ENCODE results near the gene TBC1D32.

The TBC1D32 gene

GRCh38 chr6:121042766-121043165 is 291.5 kb downstream of the TBC1D32 start:
- H3K4me1 ChIP-seq (ENCODE audit: insufficient read depth, low read length, severe bottlenecking): no peaks in the 10 kb centered on the region
- H3K27ac ChIP-seq (ENCODE audit: low read depth, low read length, poor library complexity, severe bottlenecking): no peak overlapping the region
- no peaks in the 10 kb centered on the region for H3K9me3 ChIP-seq (ENCODE audit: low read length)
- H3F3A ChIP-seq (ENCODE audit: insufficient read depth, low read length): no peaks in the 10 kb centered on the region
- no peaks in the 10 kb centered on the region for H3K79me2 ChIP-seq (ENCODE audit: insufficient read depth, low read length)
- H3K27me3 ChIP-seq (ENCODE audit: insufficient read depth, low read length): no peaks in the 10 kb centered on the region
- H3K4me3 ChIP-seq (ENCODE audit: low read depth, low read length, poor library complexity, severe bottlenecking): no peak overlapping the region
- H3K9me2 ChIP-seq (ENCODE audit: low read depth, low read length): no peaks in the 10 kb centered on the region
- no peaks in the 10 kb centered on the region for H3K36me3 ChIP-seq (ENCODE audit: insufficient read depth, low read length)
- no peak overlapping the region for H2AFZ ChIP-seq (ENCODE audit: low read length)
- no peak overlapping the region for H3K9ac ChIP-seq (ENCODE audit: low read length)
- no peak overlapping the region for H3K4me2 ChIP-seq (ENCODE audit: low read length)
- no peak for TF ChIP-seq EZH2 (IDR thresholded peaks at IDR 0.05; ENCODE audit: borderline replicate concordance, low read length)
- no peak for TF ChIP-seq CTCF (IDR thresholded peaks at IDR 0.05; ENCODE audit: low read length)
- no peaks in the 10 kb centered on the region for H4K20me1 ChIP-seq (ENCODE audit: insufficient read depth, low read length)

- no peak overlapping the region for H3K4me3 ChIP-seq (ENCODE audit: low read depth, low read length, poor library complexity, severe bottlenecking)
- no peaks in the 10 kb centered on the region for H3K27me3 ChIP-seq (ENCODE audit: insufficient read depth, low read length)
- H3K4me2 ChIP-seq (ENCODE audit: low read length): no peak overlapping the region
- H3K79me2 ChIP-seq (ENCODE audit: insufficient read depth, low read length): no peaks in the 10 kb centered on the region
- H3K36me3 ChIP-seq (ENCODE audit: insufficient read depth, low read length): no peaks in the 10 kb centered on the region
- H3K27ac ChIP-seq (ENCODE audit: low read depth, low read length, poor library complexity, severe bottlenecking): no peak overlapping the region
- no peaks in the 10 kb centered on the region for H3K9me2 ChIP-seq (ENCODE audit: low read depth, low read length)
- TF ChIP-seq CTCF (IDR thresholded peaks at IDR 0.05; ENCODE audit: low read length) (no peak), EZH2 (IDR thresholded peaks at IDR 0.05; ENCODE audit: borderline replicate concordance, low read length) (no peak)
- H2AFZ ChIP-seq (ENCODE audit: low read length): no peak overlapping the region
- H3K9me3 ChIP-seq (ENCODE audit: low read length): no peaks in the 10 kb centered on the region
- H3K4me1 ChIP-seq (ENCODE audit: insufficient read depth, low read length, severe bottlenecking): no peaks in the 10 kb centered on the region
- no peaks in the 10 kb centered on the region for H3F3A ChIP-seq (ENCODE audit: insufficient read depth, low read length)
- no peaks in the 10 kb centered on the region for H4K20me1 ChIP-seq (ENCODE audit: insufficient read depth, low read length)
- no peak overlapping the region for H3K9ac ChIP-seq (ENCODE audit: low read length)
Measured at GRCh38 chr6:121040831-121041230, 293.4 kb downstream of the TBC1D32 start.

GRCh38 chr6:121033091-121033490 is 301.2 kb downstream of the TBC1D32 start:
- no peak overlapping the region for H3K4me3 ChIP-seq (ENCODE audit: low read depth, low read length, poor library complexity, severe bottlenecking)
- no peaks in the 10 kb centered on the region for H3K9me3 ChIP-seq (ENCODE audit: low read length)
- no peaks in the 10 kb centered on the region for H4K20me1 ChIP-seq (ENCODE audit: insufficient read depth, low read length)
- no peak overlapping the region for H2AFZ ChIP-seq (ENCODE audit: low read length)
- no peaks in the 10 kb centered on the region for H3K79me2 ChIP-seq (ENCODE audit: insufficient read depth, low read length)
- H3K36me3 ChIP-seq (ENCODE audit: insufficient read depth, low read length): no peaks in the 10 kb centered on the region
- no peaks in the 10 kb centered on the region for H3K27me3 ChIP-seq (ENCODE audit: insufficient read depth, low read length)
- no peaks in the 10 kb centered on the region for H3K4me1 ChIP-seq (ENCODE audit: insufficient read depth, low read length, severe bottlenecking)
- no peaks in the 10 kb centered on the region for H3F3A ChIP-seq (ENCODE audit: insufficient read depth, low read length)
- H3K9me2 ChIP-seq (ENCODE audit: low read depth, low read length): no peaks in the 10 kb centered on the region
- H3K4me2 ChIP-seq (ENCODE audit: low read length): no peak overlapping the region
- TF ChIP-seq EZH2 (IDR thresholded peaks at IDR 0.05; ENCODE audit: borderline replicate concordance, low read length): no peak
- TF ChIP-seq CTCF (IDR thresholded peaks at IDR 0.05; ENCODE audit: low read length): no peak
- no peak overlapping the region for H3K27ac ChIP-seq (ENCODE audit: low read depth, low read length, poor library complexity, severe bottlenecking)
- no peak overlapping the region for H3K9ac ChIP-seq (ENCODE audit: low read length)

Measured in OCI-LY1 (cell line).